Body of pancreas (tissue), 4 donors: Measurements from ENCODE around the gene SLC19A1. TPM values are rescaled to one million over a fixed set of nuclear protein-coding genes. Genes with fewer than 3 reads are reported as not detected.

ENCODE experiments used
- ATAC-seq: fragments of 150-250 bp; one replicate; pipeline ENCODE4 v1.9.1; 2016
- DNase-seq, 4 donors: peaks; one replicate each; pipeline ENCODE4 v3.0.0-alpha.2; 2019
- H3K27ac ChIP-seq, 4 donors: fragments of 200-600 bp; sonication (generic); 1 replicate in 3 of 4; 2 replicates in 1 of 4; pipeline versions ENCODE4 v1.5.1 to v1.6.1; 2016 to 2019; ENCODE audit warnings: mild to moderate bottlenecking in 1 of 4, mixed read lengths in 1 of 4, moderate library complexity in 1 of 4
- H3K27me3 ChIP-seq, 2 donors: fragments of 200-600 bp; sonication (generic); one replicate each; pipeline ENCODE4 v1.6.0; 2016; ENCODE audit warnings: mild to moderate bottlenecking in 1 of 2
- H3K36me3 ChIP-seq, 2 donors: fragments of 200-600 bp; sonication (generic); replicated peaks in 1 of 2; 2 replicates each; pipeline ENCODE4 v1.5.1; 2016; ENCODE audit warnings: low read depth in 2 of 2; ENCODE audit not compliant: insufficient read depth in 1 of 2
- H3K4me1 ChIP-seq: fragments of 200-600 bp; sonication (generic); one replicate; pipeline ENCODE4 v1.6.0; 2016
- H3K4me3 ChIP-seq, 2 donors: fragments of 200-600 bp; sonication (generic); 1 replicate in 1 of 2; 2 replicates in 1 of 2; pipeline ENCODE4 v1.5.1; 2016 to 2019
- H3K9me3 ChIP-seq, 3 donors: fragments of 200-600 bp; sonication (generic); 1 replicate in 2 of 3; 2 replicates in 1 of 3; pipeline ENCODE4 v1.5.1; 2016
- CTCF ChIP-seq, 7 experiments: fragments of 450-650 bp in 4 of 7; fragments of 200-600 bp in 3 of 7; sonication (generic) in 3 of 7; IDR thresholded peaks; one replicate each; pipeline ENCODE4 v1.5.1; 2016 to 2019; ENCODE audit warnings: antibody characterized with exemption in 7 of 7
- POLR2A ChIP-seq, 3 donors: fragments of 450-650 bp; IDR thresholded peaks; one replicate each; pipeline ENCODE4 v1.6.1; 2016; ENCODE audit warnings: antibody characterized with exemption in 3 of 3, mild to moderate bottlenecking in 2 of 3
- WGBS, 2 donors: methylation state at CpG; one replicate each; pipeline ENCODE4 v1.1.5; 2017; 5-methylcytosine and 5-hydroxymethylcytosine counted together
- intact Hi-C: fragments of 100-400 bp; cut with DNase I; formaldehyde crosslinking; loops from one replicate; pipeline ENCODE4 v1.15.1; 2023
- total RNA-seq, 2 donors: library from RNA; depleted of rRNA; stranded (reverse); fragments of >200 nt; gene quantifications; one replicate each; pipeline ENCODE4 v1.1.0, GENCODE V29; 2016

The SLC19A1 gene
- total RNA-seq, 2 donors from 2014 or later = 2.6 to 7.0 TPM

GRCh38 chr21:45460611-45461368, 81.5 kb downstream of the SLC19A1 start:
- intact Hi-C loops = no loop called here
- no peak for ATAC-seq

GRCh38 chr21:45460011-45460565, 82.2 kb downstream of the SLC19A1 start:
- H3K27ac ChIP-seq = no peak overlapping the region
- no peak for TF ChIP-seq POLR2A (IDR thresholded peaks at IDR 0.05)
- no peak for TF ChIP-seq CTCF (IDR thresholded peaks at IDR 0.05)
- no peak for DNase-seq
- intact Hi-C loops = no loop called here
- WGBS, 2 donors = 82 to 87% methylated on average over 9 to 23 of the region's 23 CpGs
- ATAC-seq = no peak
- peaks cover 0 to 5% (median 0%) of the 10 kb centered on the region in 3 donors for H3K9me3 ChIP-seq
- no peak overlapping the region for H3K4me3 ChIP-seq
- H3K27me3 ChIP-seq = no peaks in the 10 kb centered on the region
- no peaks in the 10 kb centered on the region for H3K36me3 ChIP-seq
- H3K4me1 ChIP-seq = peaks cover 14% of the 10 kb centered on the region

More at GRCh38 chr21:45460611-45461368, 81.5 kb downstream of the SLC19A1 start:
- Histone ChIP-seq H3K9me3 (peaks cover 0 to 5% (median 0%) of the 10 kb centered on the region in 3 donors), H3K27ac (no peak overlapping the region), H3K27me3 (no peaks in the 10 kb centered on the region), H3K4me1 (peaks cover 7% of the 10 kb centered on the region), H3K36me3 (no peaks in the 10 kb centered on the region), H3K4me3 (no peak overlapping the region)
- no peak for DNase-seq
- TF ChIP-seq POLR2A (IDR thresholded peaks at IDR 0.05) = no peak
- no peak for TF ChIP-seq CTCF (IDR thresholded peaks at IDR 0.05)
- 65 to 71% methylated on average over 9 of the region's 9 CpGs for WGBS, 2 donors

GRCh38 chr21:45459171-45460010, 82.8 kb downstream of the SLC19A1 start:
- no peaks in the 10 kb centered on the region for H3K36me3 ChIP-seq
- WGBS, 2 donors = 45 to 58% methylated on average over 4 to 21 of the region's 23 CpGs
- no peak overlapping the region for H3K27ac ChIP-seq
- ATAC-seq (no peak), DNase-seq (no peak)
- peaks cover 0 to 5% (median 0%) of the 10 kb centered on the region in 3 donors for H3K9me3 ChIP-seq
- H3K4me3 ChIP-seq = no peak overlapping the region
- no peaks in the 10 kb centered on the region for H3K27me3 ChIP-seq
- TF ChIP-seq CTCF (IDR thresholded peaks at IDR 0.05) (no peak), POLR2A (IDR thresholded peaks at IDR 0.05) (no peak)
- peaks cover 21% of the 10 kb centered on the region for H3K4me1 ChIP-seq
- intact Hi-C loops = no loop called here

GRCh38 chr21:45458281-45459170, 83.7 kb downstream of the SLC19A1 start:
- ATAC-seq = no peak

More at GRCh38 chr21:45458281-45459170, 83.7 kb downstream of the SLC19A1 start:
- Histone ChIP-seq H3K27me3 (no peaks in the 10 kb centered on the region), H3K4me1 (peaks cover 29% of the 10 kb centered on the region), H3K27ac (no peak overlapping the region), H3K4me3 (no peak overlapping the region), H3K36me3 (no peaks in the 10 kb centered on the region), H3K9me3 (peaks cover 0 to 5% (median 0%) of the 10 kb centered on the region in 3 donors)
- intact Hi-C loops = no loop called here
- 62 to 71% methylated on average over 14 to 30 of the region's 30 CpGs for WGBS, 2 donors
- no peak for DNase-seq
- TF ChIP-seq CTCF (IDR thresholded peaks at IDR 0.05) (no peak), POLR2A (IDR thresholded peaks at IDR 0.05) (no peak)
